GM19023 (cell line): Measurements from ENCODE around the gene LCN1.

Source experiments
- ATAC-seq: cut with Tn5 transposase; IDR thresholded peaks from one replicate; pipeline ENCODE4 v1.9.1; 2021; ENCODE audit warnings: mild to moderate bottlenecking, moderate library complexity; ENCODE audit not compliant: unreplicated experiment

LCN1 gene

DNA sequence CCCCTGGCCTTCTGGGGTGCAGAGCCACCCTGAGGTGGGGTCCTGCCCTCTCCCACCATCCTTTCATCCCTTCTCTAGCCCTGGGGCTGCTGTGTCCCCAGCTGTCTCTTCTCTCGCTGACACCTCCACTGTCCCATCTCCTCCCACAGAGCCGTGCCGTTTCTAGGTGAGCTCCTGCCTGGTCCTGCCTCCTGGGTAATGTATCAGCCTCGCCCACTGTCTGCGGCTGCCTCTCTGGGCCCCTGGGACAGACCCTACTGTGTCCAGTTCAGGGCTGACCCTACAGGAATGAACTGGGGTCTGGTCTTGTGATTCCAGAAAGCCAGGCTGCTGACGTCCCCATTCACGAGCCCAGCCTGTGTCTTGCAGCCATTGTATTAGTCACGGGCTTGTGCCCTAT lies 44.4 kb downstream of the LCN1 start:
- ATAC-seq = no peak

GRCh38 chr9:135566552-135566951 lies 45.3 kb downstream of the LCN1 start:
- ATAC-seq = no peak

DNA sequence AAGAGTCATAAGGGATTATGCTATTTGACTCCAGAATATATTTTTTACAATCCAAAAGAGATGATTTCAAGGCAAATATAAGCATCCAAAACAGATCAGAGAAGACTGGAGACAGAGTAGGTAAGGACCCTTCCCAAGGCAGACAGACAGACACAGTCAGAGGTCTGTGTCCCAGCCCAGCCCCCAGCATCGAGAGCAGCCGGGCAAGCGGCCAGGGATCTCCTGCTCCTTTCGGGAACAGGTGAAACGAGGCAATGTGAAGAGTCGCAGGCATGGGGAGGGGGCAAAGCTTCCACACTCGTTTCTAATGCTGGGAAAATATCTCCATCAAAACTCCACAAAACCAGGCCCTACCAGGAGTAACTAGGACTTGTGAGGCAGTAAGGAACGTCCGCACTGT lies 46.1 kb downstream of the LCN1 start:
- no peak for ATAC-seq

- no peak for ATAC-seq
Observed at GRCh38 chr9:135568026-135568425, 46.8 kb downstream of the LCN1 start.

DNA sequence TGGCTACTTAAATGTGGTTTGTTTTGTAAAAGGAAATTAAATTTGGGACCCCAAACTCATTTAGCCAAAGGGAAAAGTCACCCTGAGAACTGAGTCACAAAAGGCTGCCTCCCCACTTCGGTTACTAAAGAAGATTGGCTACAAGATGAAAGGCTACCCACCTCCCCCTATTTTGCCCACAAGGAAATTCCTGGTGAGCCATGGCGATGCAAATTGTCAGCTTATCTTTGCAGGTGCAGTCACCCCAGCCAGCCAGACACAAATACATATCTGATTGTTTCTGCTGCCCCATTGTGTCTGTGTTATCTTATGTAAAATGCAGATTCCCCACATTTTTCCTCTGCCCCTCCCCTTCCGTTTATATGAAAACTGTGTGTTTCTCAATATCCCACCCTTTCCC lies 49.2 kb downstream of the LCN1 start:
- ATAC-seq = no peak

DNA sequence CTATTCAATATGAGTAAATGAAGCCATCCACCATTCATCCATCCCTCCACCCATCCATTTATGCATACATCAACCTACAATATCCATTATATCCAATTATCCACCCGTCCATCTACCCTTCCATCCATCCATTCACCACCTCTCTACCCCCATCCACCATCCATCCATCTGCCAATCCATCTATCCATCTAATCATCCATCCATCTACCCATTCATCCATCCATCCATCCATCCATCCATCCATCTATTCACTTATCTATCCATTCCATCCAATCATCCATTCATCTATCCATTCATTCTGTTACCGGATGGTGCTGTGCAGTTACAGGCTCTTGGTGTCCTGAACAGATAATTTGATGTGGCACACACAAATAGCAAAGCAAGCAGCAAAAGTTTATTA lies 51.0 kb downstream of the LCN1 start:
- no peak for ATAC-seq

DNA sequence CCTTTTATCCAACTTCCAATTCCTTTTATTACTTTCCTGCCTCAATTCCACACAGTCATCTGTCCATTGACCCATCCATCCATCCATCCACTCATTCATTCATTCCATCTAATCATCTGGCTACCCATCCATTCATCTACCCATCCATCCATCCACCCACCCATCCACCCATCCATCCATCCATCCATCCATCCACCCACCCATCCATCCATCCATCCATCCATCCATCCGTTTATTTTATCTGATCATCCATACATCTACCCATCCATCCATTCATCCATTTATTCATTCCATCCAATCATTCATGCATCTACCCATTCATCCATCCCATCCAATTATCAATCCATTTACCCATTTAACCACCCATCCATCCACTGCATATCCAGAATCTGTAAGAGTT lies 51.9 kb downstream of the LCN1 start:
- ATAC-seq = no peak

- ATAC-seq = no peak
Observed at GRCh38 chr9:135574331-135574730, 53.1 kb downstream of the LCN1 start.

DNA sequence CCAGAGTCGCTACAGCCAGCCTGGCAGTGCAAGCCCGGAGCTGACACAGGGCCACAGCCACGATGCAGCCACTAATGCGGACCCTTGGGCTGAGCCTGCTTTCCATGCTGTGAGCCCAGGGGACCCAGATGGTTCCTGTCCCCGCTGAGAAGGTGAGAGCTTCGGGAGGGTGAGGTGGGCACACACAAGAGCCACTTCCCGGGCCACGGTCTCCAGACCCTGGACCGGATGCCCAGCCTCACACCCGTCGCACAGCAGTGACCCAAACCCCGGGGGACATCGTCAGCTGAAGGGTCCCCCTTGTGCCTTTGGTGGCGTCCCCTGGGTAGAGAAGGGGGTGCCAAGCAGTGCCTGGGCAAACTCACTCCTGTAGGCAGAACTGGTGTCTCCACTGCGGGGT lies 53.7 kb downstream of the LCN1 start:
- no peak for ATAC-seq
